ENCODE results near the gene YTHDC1.
A peak's percentile ranks its signal among the peaks of the same experiment; 100 is the strongest.
"Not testable (repeated sequence)": the region's sequence is repeated elsewhere in the genome, so short reads cannot be mapped to it uniquely, and the experiment has no call there.

YTHDC1 gene

GRCh38 chr4:68349649-68350360, at the start of gene YTHDC1:
YTHDC1 (minus strand) TSS chr4:68350090; CDS start chr4:68349753, 337 bp downstream.
- peak; percentile 94 for DNase-seq (ENCODE audit: low read depth)

DNA sequence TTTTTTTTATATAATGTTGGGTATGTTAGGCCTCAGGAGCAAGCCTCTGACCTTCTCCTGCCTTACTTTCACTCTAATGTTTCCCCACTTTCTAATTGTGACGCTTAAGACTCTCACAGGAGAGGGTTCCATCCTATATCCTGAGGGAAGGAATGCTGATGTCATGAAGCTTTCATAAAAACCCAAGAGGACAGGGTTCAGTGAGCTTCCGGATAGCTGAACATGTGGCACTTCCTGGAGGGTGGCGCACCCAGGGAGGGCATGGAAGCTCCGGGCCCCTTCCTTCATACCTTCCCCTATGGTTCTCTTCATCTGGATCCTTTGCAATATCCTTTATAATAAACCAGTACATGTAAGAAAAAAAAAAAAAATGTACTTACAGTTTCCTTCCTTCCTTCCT, 49.4 kb upstream of the YTHDC1 start:
- DNase-seq (ENCODE audit: low read depth), result no peak

DNA sequence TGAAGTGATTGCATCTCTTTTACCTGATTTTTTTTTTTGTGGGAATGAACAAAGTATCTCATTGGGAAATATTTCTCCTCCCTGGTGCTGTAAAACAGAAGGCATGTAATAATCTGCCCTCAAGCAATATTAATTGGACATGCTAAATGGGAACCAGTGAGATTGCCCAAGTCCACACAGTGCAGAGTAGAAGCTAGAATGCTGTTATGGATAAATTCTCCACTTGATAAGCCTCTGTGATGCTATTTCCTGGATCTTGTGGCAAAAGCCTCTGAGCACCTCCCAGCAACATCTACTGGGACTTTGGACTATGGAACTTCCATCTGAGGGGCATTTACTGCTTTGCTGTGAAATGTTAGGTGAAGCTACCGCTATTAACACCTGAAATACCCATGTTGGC, 46.9 kb upstream of the YTHDC1 start:
- DNase-seq (ENCODE audit: low read depth), result no peak

DNA sequence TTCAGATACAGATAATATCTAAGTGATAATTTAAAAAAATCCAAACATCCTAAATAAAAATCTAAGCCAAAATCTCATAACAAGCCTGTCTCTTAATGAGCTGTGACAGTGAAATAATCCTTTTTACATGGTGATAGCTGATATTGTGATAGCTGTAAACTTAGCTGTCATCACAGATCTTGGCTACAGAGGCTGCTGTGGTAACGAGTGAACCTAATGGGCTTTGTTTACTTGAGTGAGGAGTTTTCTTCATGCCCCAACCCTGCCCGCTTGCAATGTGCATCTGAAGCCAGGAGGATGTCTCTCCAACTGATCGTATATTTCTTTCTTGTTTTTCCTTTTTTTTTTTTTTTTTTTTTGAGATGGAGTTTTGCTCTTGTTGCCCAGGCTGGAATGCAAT, 41.5 kb upstream of the YTHDC1 start:
- no peak for DNase-seq (ENCODE audit: low read depth)

DNA sequence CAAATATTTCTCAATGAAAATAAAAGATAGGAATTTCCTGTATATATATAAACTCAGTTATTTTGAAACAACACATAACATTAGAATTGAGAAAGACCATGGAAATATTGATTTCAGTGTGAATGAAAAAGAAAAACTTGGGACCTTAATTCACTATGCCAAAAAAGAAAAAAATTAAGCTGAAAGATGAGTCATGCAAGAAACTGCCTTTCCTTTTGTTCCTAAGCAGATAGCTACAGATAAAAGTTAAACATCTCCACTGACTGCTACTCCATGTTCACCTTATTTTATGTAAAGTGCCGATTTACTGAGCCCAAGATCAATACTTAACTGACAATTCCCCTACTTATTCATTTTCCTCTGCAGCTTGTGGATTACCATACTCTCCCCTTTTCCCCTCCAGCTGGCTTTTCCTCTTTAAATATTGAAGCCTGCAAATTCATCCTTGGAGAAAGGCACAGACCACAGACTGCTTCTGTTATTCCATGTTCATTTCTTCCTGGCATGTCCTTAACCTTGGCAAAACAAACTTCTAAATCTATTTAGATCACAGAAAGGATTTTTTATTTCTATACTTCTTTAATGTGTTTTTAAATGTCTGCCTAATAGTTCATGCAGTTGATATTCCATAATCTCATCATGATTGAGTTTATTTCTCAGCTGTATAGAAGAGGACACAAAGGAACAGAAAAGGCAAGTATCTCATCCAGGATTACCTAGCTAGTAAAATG, 40.5 kb upstream of the YTHDC1 start:
- no peak for DNase-seq (ENCODE audit: low read depth)

- not testable (repeated sequence) for DNase-seq (ENCODE audit: low read depth)
These were observed 39.6 kb upstream of the YTHDC1 start for GRCh38 chr4:68389386-68389913.

- DNase-seq (ENCODE audit: low read depth), result no peak
These were observed 38.5 kb upstream of the YTHDC1 start for GRCh38 chr4:68388347-68388865.

DNA sequence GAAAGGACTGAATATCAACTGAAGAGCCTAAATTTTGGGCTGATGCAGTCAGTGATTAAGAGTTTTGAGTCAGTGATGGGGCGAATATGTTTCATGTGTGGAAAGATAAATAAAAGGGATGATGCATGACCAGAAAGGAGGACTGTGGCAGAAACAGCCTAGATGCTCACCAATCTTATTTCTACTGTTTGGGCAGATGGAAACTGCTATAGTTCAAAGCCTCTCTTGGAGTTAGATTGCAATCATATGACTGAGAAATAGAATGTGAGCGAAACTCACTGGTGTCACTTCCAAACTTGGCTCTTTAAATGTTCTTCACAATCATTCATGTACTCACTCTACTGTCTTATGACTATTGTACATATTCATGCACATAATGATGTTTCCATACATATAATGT, 35.4 kb upstream of the YTHDC1 start:
- DNase-seq (ENCODE audit: low read depth), result no peak

DNA sequence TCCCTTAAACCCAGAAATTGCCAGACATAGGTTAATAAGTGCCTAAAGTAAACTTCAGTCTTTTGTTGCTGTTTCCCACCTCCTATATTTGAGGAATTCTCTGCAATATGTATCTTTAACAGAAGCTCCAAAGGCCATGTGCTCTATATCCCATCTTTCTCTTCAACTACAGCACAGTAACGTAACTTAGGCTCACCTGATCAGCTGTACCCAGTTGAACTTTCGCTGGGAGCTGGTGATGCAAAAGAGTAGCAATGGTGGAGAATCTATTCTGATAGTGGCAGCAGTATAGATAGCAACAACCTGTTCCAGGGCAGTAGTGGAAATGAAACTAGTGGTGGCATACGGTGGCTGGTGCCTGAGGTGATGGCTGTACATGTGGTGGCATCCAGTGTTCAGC, 33.2 kb upstream of the YTHDC1 start:
- no peak for DNase-seq (ENCODE audit: low read depth)

DNA sequence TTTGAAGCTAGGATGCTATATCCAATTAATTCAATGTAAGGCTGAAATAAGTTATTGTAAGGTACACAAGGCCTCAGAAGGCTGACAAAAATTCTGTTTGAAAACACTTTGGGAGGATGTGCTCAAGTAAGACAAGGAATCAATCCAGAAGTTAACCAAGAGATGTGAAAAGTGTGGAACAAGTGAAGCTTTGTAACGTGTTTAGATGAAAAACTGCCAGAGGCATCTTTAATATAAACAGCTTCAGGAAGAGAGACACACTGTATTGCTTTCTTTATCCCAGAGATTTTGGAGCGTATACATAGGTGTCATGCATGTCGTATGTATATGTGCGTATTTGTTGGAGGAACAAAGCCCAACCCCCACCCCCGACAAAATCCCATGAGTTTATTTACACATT, 28.3 kb upstream of the YTHDC1 start:
- DNase-seq (ENCODE audit: low read depth), result no peak

GRCh38 chr4:68375667-68376559, 26.0 kb upstream of the YTHDC1 start:
- peak; percentile 24 for DNase-seq (ENCODE audit: low read depth)

GRCh38 chr4:68373513-68373912, 23.6 kb upstream of the YTHDC1 start:
- peak; percentile 24 for DNase-seq (ENCODE audit: low read depth)

DNA sequence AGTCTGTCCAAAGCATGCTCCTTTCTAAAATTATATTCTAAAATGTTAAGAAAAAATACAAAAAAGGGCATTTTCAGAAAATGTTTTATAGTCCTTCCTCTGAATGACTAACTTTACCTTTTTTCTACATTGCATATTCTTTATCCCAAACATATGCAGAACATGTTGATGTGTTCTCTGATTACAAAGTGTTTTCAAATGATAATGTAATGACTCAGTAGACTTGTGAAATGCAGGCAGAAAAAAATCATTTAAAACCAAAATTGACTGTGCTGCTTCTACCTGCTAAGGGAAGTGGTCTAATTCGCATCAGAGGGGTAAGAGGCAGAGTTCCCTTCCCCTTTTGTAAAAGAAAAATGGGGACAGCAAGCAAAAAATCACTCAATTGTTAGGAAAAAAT, 22.7 kb upstream of the YTHDC1 start:
- no peak for DNase-seq (ENCODE audit: low read depth)

GRCh38 chr4:68369142-68369805, 19.4 kb upstream of the YTHDC1 start:
- DNase-seq (ENCODE audit: low read depth), result no peak

DNA sequence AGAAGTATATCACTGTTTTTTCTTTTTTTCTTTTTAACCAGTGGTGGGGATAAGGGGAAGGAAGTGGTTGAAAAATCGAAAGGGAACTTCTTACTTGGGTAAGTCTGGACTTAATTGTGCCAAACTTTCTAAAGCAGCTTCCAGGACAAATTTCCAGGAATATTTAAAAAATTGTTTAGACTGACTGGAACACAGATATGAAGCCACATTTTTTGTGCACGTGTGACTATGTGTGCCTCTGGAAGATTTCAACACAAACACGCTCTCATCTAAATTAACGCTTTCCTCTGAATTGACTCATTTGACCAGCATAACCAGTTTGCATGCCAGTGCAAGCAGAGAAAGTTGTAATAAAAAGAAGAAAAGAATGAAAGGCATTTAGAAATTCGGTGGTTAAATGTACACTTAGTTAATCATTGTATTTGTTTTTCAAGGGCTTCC, 18.8 kb upstream of the YTHDC1 start:
- DNase-seq (ENCODE audit: low read depth), result no peak

GRCh38 chr4:68367835-68368234, 17.9 kb upstream of the YTHDC1 start:
- no peak for DNase-seq (ENCODE audit: low read depth)

DNA sequence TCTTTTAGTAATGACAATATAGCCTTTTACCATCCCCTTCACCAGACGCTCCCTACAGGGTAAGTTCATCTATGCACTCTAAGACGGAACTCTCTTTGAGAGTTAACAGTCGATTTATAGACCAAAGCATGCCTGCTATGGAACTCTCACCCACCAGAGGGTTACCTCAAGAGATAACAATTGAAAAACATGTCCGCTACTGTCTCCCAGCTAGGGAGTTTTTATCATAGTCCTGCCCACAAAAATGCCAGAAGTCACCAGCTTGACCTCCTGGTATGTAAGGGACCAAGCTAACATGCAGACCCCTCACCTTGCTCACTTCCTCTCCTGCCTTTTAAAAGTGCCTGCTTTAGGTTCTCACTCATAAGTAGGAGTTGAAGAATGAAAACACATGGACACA, 16.7 kb upstream of the YTHDC1 start:
- DNase-seq (ENCODE audit: low read depth), result no peak

DNA sequence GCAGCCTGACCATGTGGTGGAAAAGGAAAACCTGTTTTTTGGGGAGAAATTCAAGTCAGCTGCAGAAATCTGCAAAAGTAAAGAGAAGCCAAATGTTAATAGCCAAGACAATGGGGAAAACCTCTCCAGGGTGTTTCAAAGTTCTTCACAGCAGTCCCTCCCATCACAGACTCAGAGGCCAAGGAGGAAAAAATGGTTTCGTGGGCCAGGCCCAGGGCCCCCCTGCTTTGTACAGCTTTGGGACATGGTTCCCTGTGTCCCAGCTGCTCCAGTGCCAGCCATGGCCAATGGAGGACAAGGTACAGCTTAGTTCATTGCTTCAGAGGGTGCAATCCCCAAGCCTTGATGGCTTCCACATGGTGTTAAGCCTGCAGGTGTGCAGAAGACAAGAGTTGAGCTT, 15.2 kb upstream of the YTHDC1 start:
- DNase-seq (ENCODE audit: low read depth), result no peak

DNA sequence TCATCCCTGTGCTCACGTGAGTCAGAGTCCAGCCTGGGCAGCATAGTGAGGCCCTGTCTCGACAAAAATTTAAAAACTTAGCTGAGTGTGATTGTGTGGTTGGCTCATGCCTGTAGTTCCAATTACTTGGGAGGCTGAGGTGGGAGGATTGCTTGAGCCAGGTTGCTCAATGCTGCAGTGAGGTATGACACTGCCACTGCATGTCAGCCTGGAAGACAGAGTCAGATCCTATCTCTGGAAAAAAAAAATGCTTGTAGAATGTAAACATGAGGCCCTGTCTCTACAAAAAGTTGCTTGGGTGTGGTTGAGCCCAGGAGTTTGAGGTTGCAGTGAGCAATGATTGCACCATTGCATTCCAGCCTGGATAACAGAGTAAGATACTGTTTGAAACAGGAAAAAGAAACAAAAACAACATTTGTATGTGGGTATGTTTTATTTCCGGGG, 11.3 kb upstream of the YTHDC1 start:
- no peak for DNase-seq (ENCODE audit: low read depth)

DNA sequence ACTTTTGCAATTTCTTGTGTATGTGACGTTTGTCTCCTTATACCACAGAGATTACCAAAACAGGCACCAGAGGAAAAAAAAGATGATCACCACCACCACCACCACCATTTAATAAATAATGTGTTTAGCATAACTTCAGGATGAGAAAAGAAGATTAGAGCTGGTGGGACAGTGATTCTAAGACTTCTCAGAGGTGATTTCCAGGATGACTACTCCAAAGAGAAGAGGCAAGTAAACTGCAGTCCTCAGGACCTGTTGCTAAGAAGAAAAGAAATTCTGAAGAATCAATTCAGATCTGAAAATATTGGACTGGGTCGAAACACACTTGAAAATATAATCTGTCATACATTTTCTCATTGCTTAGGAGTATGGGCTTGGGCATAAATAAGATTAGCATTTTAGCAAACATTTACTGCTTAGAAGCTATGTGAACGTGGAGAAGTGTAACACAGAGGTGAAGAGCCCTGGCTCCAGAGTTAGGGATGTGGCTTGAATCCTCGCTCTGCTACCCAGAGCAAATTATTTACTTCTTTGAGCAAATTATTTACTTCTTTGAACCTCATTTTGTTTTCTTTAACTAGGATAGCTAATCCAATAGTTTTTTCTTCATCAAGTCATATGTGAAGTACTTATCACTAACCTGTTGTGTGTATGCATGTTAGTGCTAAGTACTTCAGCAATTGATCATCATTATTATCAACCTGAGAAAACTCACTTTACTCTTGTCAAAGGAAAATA, 10.5 kb upstream of the YTHDC1 start:
- DNase-seq (ENCODE audit: low read depth), result no peak

GRCh38 chr4:68359508-68359907, 9.6 kb upstream of the YTHDC1 start:
- no peak for DNase-seq (ENCODE audit: low read depth)

Measured in activated gamma-delta T cell treated with anti-CD3 and anti-CD28 coated beads, Interleukin-2, amount 50 U/mL, for 16 hours (primary cell).